GM18519 (cell line): ENCODE data around the gene EPHX1.

Experiments
- ATAC-seq: cut with Tn5 transposase; IDR thresholded peaks from one replicate; pipeline ENCODE4 v1.9.1; 2021; ENCODE audit warnings: mild to moderate bottlenecking, moderate library complexity; ENCODE audit not compliant: unreplicated experiment, low FRiP score

The EPHX1 gene

GRCh38 chr1:225891229-225891972 lies 81.5 kb downstream of the EPHX1 start:
- no peak for ATAC-seq

- ATAC-seq, result no peak
Observed at GRCh38 chr1:225892307-225892706, 82.4 kb downstream of the EPHX1 start.
